Panc1 (cell line): ENCODE measurements around the gene MYO1B. TPM values are rescaled to one million over a fixed set of nuclear protein-coding genes. Genes with fewer than 3 reads are reported as not detected.

ENCODE experiments used
- ATAC-seq: fragments of 200-7000 bp; cut with Tn5 transposase; 2 replicates; pipeline ENCODE4 v1.9.1; 2020; ENCODE audit warnings: mild to moderate bottlenecking, moderate library complexity
- BruUV-seq: library from RNA; stranded (reverse); fragments of 400-500 nt; replicated peaks from 2 replicates; lab custom pipeline; 2021; lab: Mats Ljungman, UMichigan
- CTCF ChIA-PET: fragments of 300-600 bp; sonication (Branson Sonifier 250); formaldehyde crosslinking; loops from one replicate; lab custom pipeline; 2022; ENCODE audit warnings: antibody characterized with exemption; lab: Charles Lee
- POLR2A ChIA-PET: fragments of 300-600 bp; sonication (Branson Sonifier 250); formaldehyde crosslinking; loops from one replicate; lab custom pipeline; 2022; ENCODE audit warnings: antibody characterized with exemption; lab: Charles Lee
- DNase-seq: peaks from one replicate; pipeline ENCODE4 v3.0.0-alpha.2; 2010; ENCODE audit warnings: low read depth, low spot score
- H3K27ac ChIP-seq: 2 replicates; pipeline ENCODE4 v1.5.1; 2011; ENCODE audit warnings: mild to moderate bottlenecking, low read length, inconsistent platforms
- H3K27me3 ChIP-seq: fragments of 200-500 bp; sonication (Bioruptor generic); 2 replicates; pipeline ENCODE4 v1.6.0; 2014; ENCODE audit warnings: low read length, inconsistent platforms; ENCODE audit not compliant: control insufficient read depth, insufficient read depth
- H3K36me3 ChIP-seq: fragments of 200-500 bp; sonication (Bioruptor generic); 2 replicates; pipeline ENCODE4 v1.5.1; 2014; ENCODE audit warnings: inconsistent platforms, mild to moderate bottlenecking, low read length, moderate library complexity; ENCODE audit not compliant: control insufficient read depth, insufficient read depth
- H3K4me1 ChIP-seq: 2 replicates; pipeline ENCODE4 v1.5.1; 2011; ENCODE audit warnings: inconsistent platforms, mild to moderate bottlenecking, low read length, moderate library complexity; ENCODE audit not compliant: control insufficient read depth, insufficient read depth
- H3K4me3 ChIP-seq, 2 experiments: 2 replicates each; pipeline ENCODE4 v1.5.1; 2011 to 2012; ENCODE audit warnings: low read depth in 2 of 2, low read length in 2 of 2, mild to moderate bottlenecking in 2 of 2, inconsistent platforms in 1 of 2, moderate library complexity in 1 of 2
- H3K9me3 ChIP-seq: fragments of 200-500 bp; sonication (Bioruptor generic); 2 replicates; pipeline ENCODE4 v1.5.1; 2014; ENCODE audit warnings: low read depth, mild to moderate bottlenecking, inconsistent platforms, low read length, moderate library complexity; ENCODE audit not compliant: control insufficient read depth, insufficient read depth
- POLR2AphosphoS5 ChIP-seq: IDR thresholded peaks from 2 replicates; pipeline ENCODE4 v1.6.1; 2012; ENCODE audit warnings: mild to moderate bottlenecking, low read depth, low read length, moderate library complexity
- SIN3A ChIP-seq: IDR thresholded peaks from 2 replicates; pipeline ENCODE4 v1.6.1; 2012; ENCODE audit warnings: low read depth, mild to moderate bottlenecking, low read length, moderate library complexity, borderline replicate concordance; ENCODE audit not compliant: insufficient read depth
- TCF7L2 ChIP-seq: IDR thresholded peaks from 2 replicates; pipeline ENCODE4 v1.6.1; 2011; ENCODE audit warnings: mild to moderate bottlenecking, low read depth, low read length, inconsistent platforms
- in situ Hi-C: cut with HindIII; loops from 2 replicates; pipeline ENCODE4 v1.10.0; 2016; ENCODE audit warnings: low sequenced_read_pairs, low pct_unique_long_range_greater_than_20kb
- intact Hi-C: fragments of 100-400 bp; cut with micrococcal nuclease; formaldehyde crosslinking; loops from one replicate; pipeline ENCODE4 v1.10.0; 2022; ENCODE audit not compliant: unreplicated experiment
- total RNA-seq: library from RNA; stranded (reverse); gene quantifications from one replicate; pipeline ENCODE4 v1.2.1, GENCODE V29; 2021; ENCODE audit not compliant: unreplicated experiment
- TF ChIP-seq, protein P1 (sequence below): fragments of 450-650 bp; IDR thresholded peaks from 2 replicates; pipeline ENCODE4 v1.5.1; 2017; ENCODE audit warnings: mild to moderate bottlenecking
- TF ChIP-seq, protein P2 (sequence below), 2 experiments: IDR thresholded peaks; 2 replicates each; pipeline ENCODE4 v1.6.1; 2011 to 2012; ENCODE audit warnings: low read depth in 2 of 2, control low read depth in 1 of 2, low read length in 1 of 2, mild to moderate bottlenecking in 1 of 2, moderate library complexity in 1 of 2; ENCODE audit not compliant: insufficient read depth in 1 of 2

The MYO1B gene
- total RNA-seq, 1 experiment from 2014 or later = 51.5 TPM

DNA sequence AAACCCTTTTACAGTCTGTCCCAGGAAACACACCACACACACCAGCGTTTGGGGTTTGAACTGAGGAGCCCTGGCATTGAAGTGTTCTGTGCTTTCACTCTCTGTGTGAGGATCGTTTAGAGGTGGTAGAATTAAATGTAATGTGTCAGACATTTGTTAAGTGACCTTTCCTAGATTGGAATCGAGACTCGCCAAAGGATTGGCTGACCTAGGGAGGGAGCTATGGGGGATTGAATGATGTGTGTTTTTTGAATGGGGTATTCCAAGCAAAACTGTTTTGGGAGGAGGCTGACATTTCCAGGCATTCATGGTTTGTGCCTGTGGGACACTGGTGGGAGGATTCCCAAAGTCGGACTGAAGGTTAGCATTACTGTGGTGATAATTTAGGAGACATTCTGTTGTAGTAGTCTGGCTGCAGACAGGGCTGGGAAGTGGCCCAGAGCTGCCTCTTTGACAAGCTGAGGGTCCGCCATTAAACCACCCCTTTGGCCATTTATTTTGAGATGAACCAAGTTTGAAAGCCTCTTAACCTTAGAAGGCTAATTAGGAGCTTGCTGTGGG is 1.7 kb downstream of the MYO1B start:
- BruUV-seq = no TSS peak
- in situ Hi-C loops = no loop called here

DNA sequence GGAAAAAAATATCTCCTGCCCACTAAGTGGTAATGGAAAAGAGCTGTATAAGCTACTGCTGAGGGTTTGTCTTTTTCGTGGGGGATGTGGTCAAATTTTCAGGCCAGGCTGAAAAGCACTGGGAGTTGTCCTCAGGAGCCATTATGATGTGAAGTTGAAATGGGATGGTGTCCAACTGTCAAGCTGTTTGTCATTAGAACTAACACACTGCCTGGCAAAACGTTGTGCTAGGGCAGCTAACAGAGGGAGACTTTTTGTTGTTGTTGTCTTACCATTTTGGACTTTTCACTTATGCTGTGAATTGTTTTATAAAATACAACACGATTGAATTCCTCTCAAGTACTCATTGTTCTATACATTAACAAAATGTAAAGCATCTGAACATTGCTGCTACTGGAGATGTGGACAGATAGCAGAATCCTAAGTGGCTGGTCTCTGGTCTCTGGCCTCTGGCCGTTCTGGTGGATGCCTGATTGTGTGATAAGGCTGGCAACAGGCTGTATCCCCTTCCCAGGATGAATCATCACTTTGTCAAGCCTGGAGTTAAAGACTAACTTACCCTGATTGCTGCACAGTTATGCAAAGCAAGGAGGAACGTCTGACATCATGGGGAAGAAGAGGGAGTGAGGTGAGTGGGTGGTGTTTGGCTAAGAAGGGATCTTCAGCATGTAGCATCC is 2.3 kb downstream of the MYO1B start:
- in situ Hi-C loops = no loop called here
- CTCF ChIA-PET = interaction anchor here (2.4 kb wide), 1 partner anchor 29 kb away, joined by 8 read pairs; no protein-coding TSS in a partner anchor
- POLR2A ChIA-PET = interaction anchor here (0.6 to 0.7 kb wide), 2 partner anchors 237 to 1485 kb away, joined by 3 to 10 read pairs; no protein-coding TSS in a partner anchor

More for the DNA sequence above, 1.7 kb downstream of the MYO1B start:
- ChIA-PET CTCF (interaction anchor here (0.7 to 2.4 kb wide), 2 partner anchors 9 to 28 kb away, joined by 8 to 12 read pairs; no protein-coding TSS in a partner anchor), POLR2A (interaction anchor here (0.7 kb wide), 1 partner anchor 237 kb away, joined by 3 read pairs; no protein-coding TSS in a partner anchor)
- no peaks in the 10 kb centered on the region for H3K9me3 ChIP-seq
- ATAC-seq (no peak), DNase-seq (no peak)
- no peaks in the 10 kb centered on the region for H3K27me3 ChIP-seq
- H3K27ac ChIP-seq = peak overlapping the region; percentile 86
- H3K4me1 ChIP-seq = peaks cover 42% of the 10 kb centered on the region
- H3K4me3 ChIP-seq = peak overlapping the region; percentile 83
- intact Hi-C loops = no loop called here
- TF ChIP-seq, protein P1, sequence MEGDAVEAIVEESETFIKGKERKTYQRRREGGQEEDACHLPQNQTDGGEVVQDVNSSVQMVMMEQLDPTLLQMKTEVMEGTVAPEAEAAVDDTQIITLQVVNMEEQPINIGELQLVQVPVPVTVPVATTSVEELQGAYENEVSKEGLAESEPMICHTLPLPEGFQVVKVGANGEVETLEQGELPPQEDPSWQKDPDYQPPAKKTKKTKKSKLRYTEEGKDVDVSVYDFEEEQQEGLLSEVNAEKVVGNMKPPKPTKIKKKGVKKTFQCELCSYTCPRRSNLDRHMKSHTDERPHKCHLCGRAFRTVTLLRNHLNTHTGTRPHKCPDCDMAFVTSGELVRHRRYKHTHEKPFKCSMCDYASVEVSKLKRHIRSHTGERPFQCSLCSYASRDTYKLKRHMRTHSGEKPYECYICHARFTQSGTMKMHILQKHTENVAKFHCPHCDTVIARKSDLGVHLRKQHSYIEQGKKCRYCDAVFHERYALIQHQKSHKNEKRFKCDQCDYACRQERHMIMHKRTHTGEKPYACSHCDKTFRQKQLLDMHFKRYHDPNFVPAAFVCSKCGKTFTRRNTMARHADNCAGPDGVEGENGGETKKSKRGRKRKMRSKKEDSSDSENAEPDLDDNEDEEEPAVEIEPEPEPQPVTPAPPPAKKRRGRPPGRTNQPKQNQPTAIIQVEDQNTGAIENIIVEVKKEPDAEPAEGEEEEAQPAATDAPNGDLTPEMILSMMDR = no peak
- no peak for TF ChIP-seq POLR2AphosphoS5
- TF ChIP-seq SIN3A = no peak
- TF ChIP-seq TCF7L2 = no peak
- TF ChIP-seq, protein P2, sequence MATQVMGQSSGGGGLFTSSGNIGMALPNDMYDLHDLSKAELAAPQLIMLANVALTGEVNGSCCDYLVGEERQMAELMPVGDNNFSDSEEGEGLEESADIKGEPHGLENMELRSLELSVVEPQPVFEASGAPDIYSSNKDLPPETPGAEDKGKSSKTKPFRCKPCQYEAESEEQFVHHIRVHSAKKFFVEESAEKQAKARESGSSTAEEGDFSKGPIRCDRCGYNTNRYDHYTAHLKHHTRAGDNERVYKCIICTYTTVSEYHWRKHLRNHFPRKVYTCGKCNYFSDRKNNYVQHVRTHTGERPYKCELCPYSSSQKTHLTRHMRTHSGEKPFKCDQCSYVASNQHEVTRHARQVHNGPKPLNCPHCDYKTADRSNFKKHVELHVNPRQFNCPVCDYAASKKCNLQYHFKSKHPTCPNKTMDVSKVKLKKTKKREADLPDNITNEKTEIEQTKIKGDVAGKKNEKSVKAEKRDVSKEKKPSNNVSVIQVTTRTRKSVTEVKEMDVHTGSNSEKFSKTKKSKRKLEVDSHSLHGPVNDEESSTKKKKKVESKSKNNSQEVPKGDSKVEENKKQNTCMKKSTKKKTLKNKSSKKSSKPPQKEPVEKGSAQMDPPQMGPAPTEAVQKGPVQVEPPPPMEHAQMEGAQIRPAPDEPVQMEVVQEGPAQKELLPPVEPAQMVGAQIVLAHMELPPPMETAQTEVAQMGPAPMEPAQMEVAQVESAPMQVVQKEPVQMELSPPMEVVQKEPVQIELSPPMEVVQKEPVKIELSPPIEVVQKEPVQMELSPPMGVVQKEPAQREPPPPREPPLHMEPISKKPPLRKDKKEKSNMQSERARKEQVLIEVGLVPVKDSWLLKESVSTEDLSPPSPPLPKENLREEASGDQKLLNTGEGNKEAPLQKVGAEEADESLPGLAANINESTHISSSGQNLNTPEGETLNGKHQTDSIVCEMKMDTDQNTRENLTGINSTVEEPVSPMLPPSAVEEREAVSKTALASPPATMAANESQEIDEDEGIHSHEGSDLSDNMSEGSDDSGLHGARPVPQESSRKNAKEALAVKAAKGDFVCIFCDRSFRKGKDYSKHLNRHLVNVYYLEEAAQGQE (IDR thresholded peaks at IDR 0.05; ENCODE audit: insufficient read depth in 1 of 2, low read depth in 2 of 2, low read length in 1 of 2) = no peak
- H3K36me3 ChIP-seq = peaks cover 2% of the 10 kb centered on the region; the same call in 1 of the 2 replicates

More for the DNA sequence above, 2.3 kb downstream of the MYO1B start:
- no TSS peak for BruUV-seq
- H3K4me1 ChIP-seq = peaks cover 43% of the 10 kb centered on the region
- intact Hi-C loops = no loop called here
- ATAC-seq (no peak), DNase-seq (no peak)
- H3K36me3 ChIP-seq = peaks cover 2% of the 10 kb centered on the region; the same call in 1 of the 2 replicates
- no peaks in the 10 kb centered on the region for H3K27me3 ChIP-seq
- H3K4me3 ChIP-seq = peak overlapping the region; percentile 83
- H3K27ac ChIP-seq = peak overlapping the region; percentile 86; the same call in 1 of the 2 replicates
- no peaks in the 10 kb centered on the region for H3K9me3 ChIP-seq
- TF ChIP-seq POLR2AphosphoS5 (no peak), TCF7L2 (no peak), SIN3A (no peak)
- TF ChIP-seq, protein P1 = no peak
- TF ChIP-seq, protein P2 (IDR thresholded peaks at IDR 0.05; ENCODE audit: insufficient read depth in 1 of 2, low read depth in 2 of 2, low read length in 1 of 2) = no peak
